HepG2 (cell line): ENCODE measurements around the gene RNH1. TPM values are rescaled to one million over a fixed set of nuclear protein-coding genes. Genes with fewer than 3 reads are reported as not detected.

Experiments
- AKAP8 ChIP-seq: sonication (generic); formaldehyde crosslinking; IDR thresholded peaks from 2 replicates; pipeline ENCODE4 v1.5.1; 2020; ENCODE audit warnings: mild to moderate bottlenecking, missing genetic modification reagents
- ASH2L ChIP-seq: fragments of 300-600, 200-600 bp; sonication (generic); IDR thresholded peaks from 2 replicates; pipeline ENCODE4 v1.7.0; 2017; ENCODE audit warnings: low read depth, mild to moderate bottlenecking, moderate library complexity, mixed read lengths, low read length; ENCODE audit not compliant: insufficient read length
- LRRFIP1 ChIP-seq: sonication (generic); formaldehyde crosslinking; conservative IDR thresholded peaks from 2 replicates; pipeline ENCODE4 v1.4.0; 2020; ENCODE audit warnings: missing genetic modification reagents
- PHB2 ChIP-seq: fragments of 450-650 bp; IDR thresholded peaks from 2 replicates; pipeline ENCODE4 v1.6.1; 2018; ENCODE audit not compliant: partially characterized antibody
- RAD21 ChIP-seq: fragments of 450-650 bp; formaldehyde crosslinking; IDR thresholded peaks from 2 replicates; pipeline ENCODE4 v1.5.0; 2020; ENCODE audit warnings: mild to moderate bottlenecking
- SP2 ChIP-seq: sonication (generic); formaldehyde crosslinking; IDR thresholded peaks from 2 replicates; pipeline ENCODE4 v1.5.1; 2020; ENCODE audit warnings: mild to moderate bottlenecking, missing genetic modification reagents
- ZBTB20 ChIP-seq: sonication (generic); formaldehyde crosslinking; IDR thresholded peaks from 2 replicates; pipeline ENCODE4 v1.8.1; 2023; ENCODE audit warnings: missing genetic modification reagents, low read depth, mild to moderate bottlenecking, borderline replicate concordance
- ZFP36 ChIP-seq: fragments of 150-350 bp; IDR thresholded peaks from 2 replicates; pipeline ENCODE4 v1.6.1; 2018; ENCODE audit warnings: borderline replicate concordance, low read length, low read depth; ENCODE audit not compliant: partially characterized antibody
- ZFP90 ChIP-seq: sonication (generic); formaldehyde crosslinking; IDR thresholded peaks from 2 replicates; pipeline ENCODE4 v1.8.0; 2022; ENCODE audit warnings: missing genetic modification reagents, mild to moderate bottlenecking, inconsistent platforms, borderline replicate concordance
- ZNF567 ChIP-seq: sonication (generic); formaldehyde crosslinking; IDR thresholded peaks from 2 replicates; pipeline ENCODE4 v1.8.1; 2023; ENCODE audit warnings: mild to moderate bottlenecking, missing genetic modification reagents, borderline replicate concordance
- ZSCAN12 ChIP-seq: sonication (generic); formaldehyde crosslinking; IDR thresholded peaks from 2 replicates; pipeline ENCODE4 v1.9.0; 2021; ENCODE audit warnings: mild to moderate bottlenecking, missing genetic modification reagents
- polyA plus RNA-seq, 8 experiments: library from polyadenylated mRNA; depleted of rRNA in 3 of 8; stranded (reverse) in 7 of 8; unstranded in 1 of 8; fragments of >200 nt; fragmentation: Illumina TruSeq in 4 of 8; extraction: Trizol in 4 of 8; gene quantifications; 2 replicates each; pipeline versions ENCODE4 v1.2.1 to v1.2.3, GENCODE V29; 2011 to 2016; ENCODE audit warnings: low read depth in 4 of 8, missing spikeins in 1 of 8, mixed read lengths in 1 of 8; ENCODE audit not compliant: insufficient read depth in 1 of 8
- total RNA-seq, 5 experiments: library from RNA; depleted of rRNA; stranded (reverse); fragments of >200 nt; fragmentation: Illumina TruSeq; extraction: Trizol; gene quantifications; 2 replicates each; pipeline ENCODE4 v1.2.3, GENCODE V29; 2016; ENCODE audit warnings: low read depth in 1 of 5
- TF ChIP-seq, protein P1 (sequence below): sonication (generic); formaldehyde crosslinking; IDR thresholded peaks from one replicate; pipeline ENCODE4 v1.5.1; 2020; ENCODE audit warnings: mild to moderate bottlenecking, missing genetic modification reagents; ENCODE audit errors: not compliant biosample characterization
- TF ChIP-seq, protein P2 (sequence below), 2 experiments: sonication (generic) in 1 of 2; formaldehyde crosslinking in 1 of 2; IDR thresholded peaks; 2 replicates each; pipeline versions ENCODE4 v1.5.1 to v1.6.1; 2011 to 2020; ENCODE audit warnings: borderline replicate concordance in 1 of 2, low read depth in 1 of 2, low read length in 1 of 2, mild to moderate bottlenecking in 1 of 2, missing genetic modification reagents in 1 of 2, moderate library complexity in 1 of 2

Gene RNH1
- total and polyA plus RNA-seq, 2 of the 13 experiments (the other 11 are each of a cell fraction or from before 2014, with no cell fraction given) = 36.0 to 74.1 TPM

- TF ChIP-seq, protein P1, sequence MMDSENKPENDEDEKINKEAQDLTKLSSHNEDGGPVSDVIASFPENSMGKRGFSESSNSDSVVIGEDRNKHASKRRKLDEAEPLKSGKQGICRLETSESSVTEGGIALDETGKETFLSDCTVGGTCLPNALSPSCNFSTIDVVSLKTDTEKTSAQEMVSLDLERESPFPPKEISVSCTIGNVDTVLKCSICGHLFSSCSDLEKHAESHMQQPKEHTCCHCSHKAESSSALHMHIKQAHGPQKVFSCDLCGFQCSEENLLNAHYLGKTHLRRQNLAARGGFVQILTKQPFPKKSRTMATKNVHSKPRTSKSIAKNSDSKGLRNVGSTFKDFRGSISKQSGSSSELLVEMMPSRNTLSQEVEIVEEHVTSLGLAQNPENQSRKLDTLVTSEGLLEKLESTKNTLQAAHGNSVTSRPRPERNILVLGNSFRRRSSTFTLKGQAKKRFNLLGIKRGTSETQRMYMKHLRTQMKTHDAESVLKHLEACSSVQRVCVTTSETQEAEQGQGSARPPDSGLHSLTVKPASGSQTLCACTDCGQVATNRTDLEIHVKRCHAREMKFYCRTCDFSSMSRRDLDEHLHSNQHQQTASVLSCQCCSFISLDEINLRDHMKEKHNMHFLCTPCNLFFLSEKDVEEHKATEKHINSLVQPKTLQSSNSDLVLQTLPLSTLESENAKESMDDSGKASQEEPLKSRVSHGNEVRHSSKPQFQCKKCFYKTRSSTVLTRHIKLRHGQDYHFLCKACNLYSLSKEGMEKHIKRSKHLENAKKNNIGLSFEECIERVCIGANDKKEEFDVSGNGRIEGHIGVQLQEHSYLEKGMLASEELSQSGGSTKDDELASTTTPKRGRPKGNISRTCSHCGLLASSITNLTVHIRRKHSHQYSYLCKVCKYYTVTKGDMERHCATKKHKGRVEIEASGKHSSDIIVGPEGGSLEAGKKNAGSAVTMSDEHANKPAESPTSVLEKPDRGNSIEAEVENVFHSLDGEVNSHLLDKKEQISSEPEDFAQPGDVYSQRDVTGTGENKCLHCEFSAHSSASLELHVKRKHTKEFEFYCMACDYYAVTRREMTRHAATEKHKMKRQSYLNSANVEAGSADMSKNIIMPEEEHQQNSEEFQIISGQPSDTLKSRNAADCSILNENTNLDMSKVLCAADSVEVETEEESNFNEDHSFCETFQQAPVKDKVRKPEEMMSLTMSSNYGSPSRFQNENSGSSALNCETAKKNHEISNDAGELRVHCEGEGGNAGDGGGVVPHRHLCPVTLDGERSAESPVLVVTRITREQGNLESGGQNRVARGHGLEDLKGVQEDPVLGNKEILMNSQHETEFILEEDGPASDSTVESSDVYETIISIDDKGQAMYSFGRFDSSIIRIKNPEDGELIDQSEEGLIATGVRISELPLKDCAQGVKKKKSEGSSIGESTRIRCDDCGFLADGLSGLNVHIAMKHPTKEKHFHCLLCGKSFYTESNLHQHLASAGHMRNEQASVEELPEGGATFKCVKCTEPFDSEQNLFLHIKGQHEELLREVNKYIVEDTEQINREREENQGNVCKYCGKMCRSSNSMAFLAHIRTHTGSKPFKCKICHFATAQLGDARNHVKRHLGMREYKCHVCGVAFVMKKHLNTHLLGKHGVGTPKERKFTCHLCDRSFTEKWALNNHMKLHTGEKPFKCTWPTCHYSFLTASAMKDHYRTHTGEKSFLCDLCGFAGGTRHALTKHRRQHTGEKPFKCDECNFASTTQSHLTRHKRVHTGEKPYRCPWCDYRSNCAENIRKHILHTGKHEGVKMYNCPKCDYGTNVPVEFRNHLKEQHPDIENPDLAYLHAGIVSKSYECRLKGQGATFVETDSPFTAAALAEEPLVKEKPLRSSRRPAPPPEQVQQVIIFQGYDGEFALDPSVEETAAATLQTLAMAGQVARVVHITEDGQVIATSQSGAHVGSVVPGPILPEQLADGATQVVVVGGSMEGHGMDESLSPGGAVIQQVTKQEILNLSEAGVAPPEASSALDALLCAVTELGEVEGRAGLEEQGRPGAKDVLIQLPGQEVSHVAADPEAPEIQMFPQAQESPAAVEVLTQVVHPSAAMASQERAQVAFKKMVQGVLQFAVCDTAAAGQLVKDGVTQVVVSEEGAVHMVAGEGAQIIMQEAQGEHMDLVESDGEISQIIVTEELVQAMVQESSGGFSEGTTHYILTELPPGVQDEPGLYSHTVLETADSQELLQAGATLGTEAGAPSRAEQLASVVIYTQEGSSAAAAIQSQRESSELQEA (CRISPR knock-in tag) = peak; percentile 45
- no peak for TF ChIP-seq ZBTB20 (CRISPR knock-in tag)
- TF ChIP-seq ASH2L = peak; percentile 37
- peak; percentile 72; the same call in 1 of the 2 replicates for TF ChIP-seq ZSCAN12
- peak; percentile 25 for TF ChIP-seq RAD21 (CRISPR knock-in tag)
- no peak for TF ChIP-seq ZFP36
- no peak for TF ChIP-seq PHB2
- TF ChIP-seq ZFP90 = peak; percentile 36; the same call in 1 of the 2 replicates
- TF ChIP-seq, protein P2, sequence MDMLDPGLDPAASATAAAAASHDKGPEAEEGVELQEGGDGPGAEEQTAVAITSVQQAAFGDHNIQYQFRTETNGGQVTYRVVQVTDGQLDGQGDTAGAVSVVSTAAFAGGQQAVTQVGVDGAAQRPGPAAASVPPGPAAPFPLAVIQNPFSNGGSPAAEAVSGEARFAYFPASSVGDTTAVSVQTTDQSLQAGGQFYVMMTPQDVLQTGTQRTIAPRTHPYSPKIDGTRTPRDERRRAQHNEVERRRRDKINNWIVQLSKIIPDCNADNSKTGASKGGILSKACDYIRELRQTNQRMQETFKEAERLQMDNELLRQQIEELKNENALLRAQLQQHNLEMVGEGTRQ (IDR thresholded peaks at IDR 0.05; ENCODE audit: low read depth, low read length) = no peak
- TF ChIP-seq, protein P2 (CRISPR knock-in tag; IDR thresholded peaks at IDR 0.05; ENCODE audit: borderline replicate concordance) = no peak
- peak; percentile 94 for TF ChIP-seq SP2 (CRISPR knock-in tag)
- no peak for TF ChIP-seq LRRFIP1 (CRISPR knock-in tag)
- TF ChIP-seq AKAP8 = 0 out of 2 replicates have a peak, but pooled peaks have one; percentile 35
- 0 out of 2 replicates have a peak, but pooled peaks have one; percentile 42 for TF ChIP-seq ZNF567 (CRISPR knock-in tag)
Measured at GRCh38 chr11:535519-536454, 28.7 kb upstream of the RNH1 start, which contains the start of gene HRAS (continued).
